SK-N-SH treated with all-trans-retinoic acid at 6 μM for 48 hours (cell line): Measurements from ENCODE around the gene FER1L5.

ENCODE experiments used
- ATAC-seq: fragments of 200-7000 bp; cut with Tn5 transposase; 3 replicates; pipeline ENCODE4 v1.9.1; 2020; ENCODE audit warnings: mild to moderate bottlenecking, moderate library complexity
- ARNTL ChIP-seq: fragments of 450-650 bp; formaldehyde crosslinking; IDR thresholded peaks from 2 replicates; pipeline ENCODE4 v1.5.0; 2020; ENCODE audit warnings: low read depth, mild to moderate bottlenecking, moderate library complexity, borderline replicate concordance
- CREB5 ChIP-seq: fragments of 250-450 bp; sonication (Bioruptor Pico); IDR thresholded peaks from 2 replicates; pipeline ENCODE4 v1.5.1; 2020; ENCODE audit warnings: low read depth, mild to moderate bottlenecking, moderate library complexity
- CSDC2 ChIP-seq: fragments of 250-450 bp; sonication (Bioruptor Pico); IDR thresholded peaks from 2 replicates; pipeline ENCODE4 v1.5.0; 2020; ENCODE audit warnings: mild to moderate bottlenecking, moderate library complexity
- CSRNP3 ChIP-seq: fragments of 250-450 bp; sonication (Bioruptor Pico); IDR thresholded peaks from 2 replicates; pipeline ENCODE4 v1.5.1; 2021; ENCODE audit warnings: mild to moderate bottlenecking, moderate library complexity
- ESRRG ChIP-seq: fragments of 250-450 bp; sonication (Bioruptor Pico); IDR thresholded peaks from 2 replicates; pipeline ENCODE4 v1.6.1; 2021; ENCODE audit warnings: mild to moderate bottlenecking
- GLIS3 ChIP-seq: fragments of 250-450 bp; sonication (Bioruptor Pico); IDR thresholded peaks from 2 replicates; pipeline ENCODE4 v1.5.0; 2020; ENCODE audit warnings: mild to moderate bottlenecking, moderate library complexity
- ISL1 ChIP-seq: fragments of 250-450 bp; sonication (Bioruptor Pico); IDR thresholded peaks from 2 replicates; pipeline ENCODE4 v2.1.2; 2022; ENCODE audit warnings: mild to moderate bottlenecking, moderate library complexity
- OSR1 ChIP-seq: fragments of 250-450 bp; sonication (Bioruptor Pico); IDR thresholded peaks from 2 replicates; pipeline ENCODE4 v1.8.0; 2022; ENCODE audit warnings: moderate library complexity, mild to moderate bottlenecking, inconsistent platforms
- PATZ1 ChIP-seq: fragments of 250-450 bp; sonication (Bioruptor Pico); IDR thresholded peaks from 2 replicates; pipeline ENCODE4 v1.8.0; 2020; ENCODE audit warnings: mild to moderate bottlenecking, moderate library complexity, borderline replicate concordance
- POU6F1 ChIP-seq: fragments of 250-450 bp; sonication (Bioruptor Pico); IDR thresholded peaks from 2 replicates; pipeline ENCODE4 v1.8.0; 2021; ENCODE audit warnings: low read depth, mild to moderate bottlenecking, moderate library complexity, borderline replicate concordance
- PPARA ChIP-seq: fragments of 250-450 bp; sonication (Bioruptor Pico); IDR thresholded peaks from 2 replicates; pipeline ENCODE4 v1.5.0; 2020; ENCODE audit warnings: mild to moderate bottlenecking, borderline replicate concordance
- RARB ChIP-seq: fragments of 250-450 bp; sonication (Bioruptor Pico); IDR thresholded peaks from 2 replicates; pipeline ENCODE4 v1.8.0; 2021; ENCODE audit warnings: mild to moderate bottlenecking, moderate library complexity
- SNAI2 ChIP-seq: fragments of 250-450 bp; sonication (Bioruptor Pico); IDR thresholded peaks from 2 replicates; pipeline ENCODE4 v1.5.0; 2020; ENCODE audit warnings: mild to moderate bottlenecking, moderate library complexity
- TCF4 ChIP-seq: fragments of 250-450 bp; sonication (Bioruptor Pico); IDR thresholded peaks from 2 replicates; pipeline ENCODE4 v1.8.0; 2021; ENCODE audit warnings: mild to moderate bottlenecking, moderate library complexity, borderline replicate concordance
- TOX ChIP-seq: fragments of 250-450 bp; sonication (Bioruptor Pico); IDR thresholded peaks from 2 replicates; pipeline ENCODE4 v1.8.0; 2021; ENCODE audit warnings: mild to moderate bottlenecking, moderate library complexity, borderline replicate concordance
- TSHZ2 ChIP-seq: fragments of 250-450 bp; sonication (Bioruptor Pico); IDR thresholded peaks from 2 replicates; pipeline ENCODE4 v1.5.0; 2020; ENCODE audit warnings: mild to moderate bottlenecking, moderate library complexity
- ZC3H10 ChIP-seq: fragments of 250-450 bp; sonication (Bioruptor Pico); IDR thresholded peaks from 2 replicates; pipeline ENCODE4 v1.5.1; 2021; ENCODE audit warnings: mild to moderate bottlenecking, moderate library complexity
- ZFP3 ChIP-seq: fragments of 250-450 bp; sonication (Bioruptor Pico); IDR thresholded peaks from 2 replicates; pipeline ENCODE4 v1.5.0; 2020; ENCODE audit warnings: mild to moderate bottlenecking, moderate library complexity
- ZFP30 ChIP-seq: fragments of 450-650 bp; formaldehyde crosslinking; IDR thresholded peaks from 2 replicates; pipeline ENCODE4 v1.5.0; 2022; ENCODE audit warnings: mild to moderate bottlenecking, moderate library complexity
- ZNF565 ChIP-seq: fragments of 450-650 bp; formaldehyde crosslinking; conservative IDR thresholded peaks from 2 replicates; pipeline ENCODE4 v1.5.0; 2020; ENCODE audit warnings: low read depth, mild to moderate bottlenecking, moderate library complexity
- ZNF70 ChIP-seq: fragments of 450-650 bp; formaldehyde crosslinking; IDR thresholded peaks from 2 replicates; pipeline ENCODE4 v1.5.0; 2020; ENCODE audit warnings: mild to moderate bottlenecking, moderate library complexity
- ZNF8 ChIP-seq: fragments of 450-650 bp; formaldehyde crosslinking; IDR thresholded peaks from 2 replicates; pipeline ENCODE4 v1.5.0; 2020; ENCODE audit warnings: mild to moderate bottlenecking, moderate library complexity

Gene FER1L5

GRCh38 chr2:96753661-96754282 is 111.2 kb downstream of the FER1L5 start:
- TF ChIP-seq POU6F1 (CRISPR knock-in tag) = no peak
- TF ChIP-seq OSR1 = no peak
- no peak for TF ChIP-seq ISL1 (CRISPR knock-in tag)
- no peak for TF ChIP-seq CSDC2 (CRISPR knock-in tag)
- no peak for TF ChIP-seq ZNF565 (CRISPR knock-in tag)
- TF ChIP-seq ESRRG = no peak
- TF ChIP-seq ZC3H10 = no peak
- TF ChIP-seq TSHZ2 (CRISPR knock-in tag) = no peak
- no peak for TF ChIP-seq CSRNP3
- TF ChIP-seq SNAI2 (CRISPR knock-in tag) = no peak
- no peak for TF ChIP-seq ZFP3
- TF ChIP-seq GLIS3 (CRISPR knock-in tag) = no peak
- TF ChIP-seq ZFP30 (CRISPR knock-in tag) = no peak
- TF ChIP-seq ZNF8 (CRISPR knock-in tag) = no peak
- TF ChIP-seq TCF4 (CRISPR knock-in tag) = no peak
- no peak for TF ChIP-seq CREB5 (CRISPR knock-in tag)
- TF ChIP-seq PPARA (CRISPR knock-in tag) = no peak
- no peak for TF ChIP-seq PATZ1 (CRISPR knock-in tag)
- TF ChIP-seq RARB = no peak
- TF ChIP-seq, all 23 proteins: peak for 0
- ATAC-seq = no peak

GRCh38 chr2:96754317-96754716 is 111.8 kb downstream of the FER1L5 start:
- ATAC-seq = no peak
- no peak for TF ChIP-seq ARNTL (CRISPR knock-in tag)
- no peak for TF ChIP-seq POU6F1 (CRISPR knock-in tag)
- TF ChIP-seq ZNF70 = no peak
- no peak for TF ChIP-seq TSHZ2 (CRISPR knock-in tag)
- no peak for TF ChIP-seq PATZ1 (CRISPR knock-in tag)
- TF ChIP-seq ESRRG = no peak
- TF ChIP-seq CSDC2 (CRISPR knock-in tag) = no peak
- no peak for TF ChIP-seq TOX (CRISPR knock-in tag)
- no peak for TF ChIP-seq RARB
